GM18507 (cell line): Measurements from ENCODE around the gene PRKN.

ENCODE experiments used
- DNase-seq: peaks from one replicate; pipeline ENCODE4 v3.0.0; 2011; ENCODE audit warnings: low read depth; ENCODE audit not compliant: insufficient read length; ENCODE audit errors: extremely low spot score
- FAIRE-seq: peaks from 2 replicates; lab custom pipeline; 2011; peaks lifted over from hg19 to GRCh38; lab: Jason Lieb, UNC

PRKN gene

DNA sequence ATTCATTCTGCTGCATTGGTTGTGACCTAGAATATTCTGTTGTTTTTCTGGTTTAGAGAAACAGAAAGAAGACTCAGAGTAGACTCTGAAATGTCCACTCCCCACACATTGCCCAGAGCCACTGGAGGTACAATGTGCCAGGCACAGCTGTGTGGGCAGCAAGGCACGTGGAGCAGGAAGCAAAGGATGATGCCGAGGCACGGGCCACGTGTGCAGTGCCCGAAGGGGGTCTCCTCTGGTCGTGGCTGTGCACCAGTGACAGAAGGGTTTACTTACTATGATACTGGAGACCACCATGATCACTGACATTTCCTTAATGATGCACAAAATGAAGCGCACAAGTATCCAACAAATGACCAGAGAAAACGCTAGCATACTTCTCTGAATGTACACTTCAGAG, 488.9 kb downstream of the PRKN start:
- DNase-seq (no peak), FAIRE-seq (no peak)

DNA sequence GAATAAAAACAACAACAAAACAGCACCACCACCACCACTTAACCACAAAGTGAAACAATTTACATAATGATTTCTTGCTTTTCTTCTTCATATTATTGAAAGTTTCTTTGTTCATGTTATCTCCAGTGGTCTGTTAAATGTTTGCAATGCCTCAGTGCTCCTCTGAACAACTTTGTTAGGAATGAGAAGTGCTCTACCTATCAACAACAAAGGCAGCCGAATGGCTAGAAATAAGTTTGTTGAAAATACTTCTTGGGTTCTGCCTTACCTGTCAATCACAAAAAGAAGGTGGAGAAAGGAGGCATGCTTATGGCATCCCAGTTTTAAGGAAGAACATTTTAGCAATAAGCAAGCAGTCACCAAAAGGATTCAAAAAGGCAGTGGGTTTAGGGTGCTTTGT, 490.2 kb downstream of the PRKN start:
- DNase-seq (no peak), FAIRE-seq (no peak)

DNA sequence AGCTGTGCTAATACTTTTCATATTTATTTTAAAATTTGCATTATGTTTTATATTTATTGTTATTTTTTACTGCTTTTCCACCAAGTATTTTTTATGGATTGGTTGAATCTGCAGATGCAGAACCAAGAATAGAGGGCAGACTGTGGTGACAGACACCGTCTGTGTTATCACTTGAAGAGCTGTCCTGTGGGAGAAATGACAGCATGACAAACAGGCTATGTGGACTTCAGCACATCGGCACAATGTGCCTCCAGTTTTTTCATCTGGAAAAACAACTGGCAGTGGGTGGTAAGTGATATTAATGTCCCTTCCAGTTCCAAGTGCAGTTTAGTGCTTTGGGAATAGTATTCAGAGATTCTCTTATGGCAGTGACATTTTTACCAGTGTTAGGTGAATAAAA, 492.9 kb downstream of the PRKN start:
- FAIRE-seq (no peak), DNase-seq (no peak)

DNA sequence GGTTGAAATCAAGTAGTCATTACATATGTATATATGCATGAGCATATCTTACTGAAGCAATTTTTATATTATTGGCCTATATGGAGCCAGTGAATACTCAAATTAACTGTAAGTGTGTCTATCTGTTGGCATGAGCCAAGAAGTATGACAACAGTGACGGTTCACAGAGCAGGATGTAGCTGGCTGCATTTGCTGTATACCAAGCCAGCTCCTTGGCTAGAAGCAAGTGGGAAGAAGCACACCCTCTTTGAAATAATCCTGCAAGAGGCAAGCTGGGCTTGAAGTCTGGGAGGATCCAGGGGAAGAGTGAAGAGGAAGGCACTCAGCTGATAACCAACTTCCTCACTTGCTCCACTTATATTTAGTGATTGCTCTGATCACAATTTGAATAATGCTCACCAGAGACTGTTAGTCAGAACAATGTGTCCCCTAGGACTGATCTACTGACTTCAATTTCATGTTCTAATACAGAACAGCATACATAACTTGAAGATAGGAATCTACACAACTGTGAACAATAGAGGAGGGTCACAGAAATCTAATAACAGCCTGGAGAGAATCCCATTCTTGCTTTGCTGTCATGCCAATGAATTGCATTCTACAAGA, 497.3 kb downstream of the PRKN start:
- FAIRE-seq: no peak
- no peak for DNase-seq

DNA sequence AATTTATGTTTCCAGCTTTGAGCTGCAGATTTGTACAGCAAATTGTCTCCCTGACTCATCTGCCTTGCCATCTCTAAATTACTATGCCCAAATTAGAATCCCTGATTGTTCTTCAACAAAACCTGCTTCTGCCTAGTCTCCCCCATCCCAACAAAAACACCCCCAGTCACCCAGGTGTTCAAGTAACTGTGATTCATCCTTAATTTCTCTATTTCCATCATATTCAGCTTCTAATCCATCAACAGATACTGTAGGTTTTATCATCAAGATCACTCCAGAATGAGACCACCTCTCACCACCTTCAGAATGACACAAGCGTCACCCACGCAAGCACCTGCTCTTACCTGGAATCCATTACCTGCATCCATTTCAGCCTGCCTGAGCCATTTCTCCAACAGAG, 498.5 kb downstream of the PRKN start:
- DNase-seq (no peak), FAIRE-seq (no peak)

DNA sequence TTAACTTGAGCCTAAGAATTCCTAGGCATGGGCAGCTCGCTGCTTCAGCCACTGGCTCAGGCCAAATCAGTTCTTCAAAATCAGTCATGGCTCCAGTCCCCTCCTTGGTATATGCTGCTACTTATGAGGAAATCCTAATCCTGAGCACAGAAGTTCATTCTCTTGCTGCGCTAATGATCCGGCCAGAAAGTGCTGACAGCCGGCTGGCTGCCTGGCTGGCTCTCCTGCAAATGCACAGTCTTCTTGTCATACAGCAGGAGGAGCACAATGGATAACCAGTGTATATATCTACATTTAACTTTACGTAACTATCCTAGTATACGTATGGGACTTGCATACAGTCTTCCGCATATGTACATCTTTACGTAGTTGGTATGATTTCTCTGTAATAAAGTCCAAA, 500.8 kb downstream of the PRKN start:
- no peak for FAIRE-seq
- DNase-seq: no peak

DNA sequence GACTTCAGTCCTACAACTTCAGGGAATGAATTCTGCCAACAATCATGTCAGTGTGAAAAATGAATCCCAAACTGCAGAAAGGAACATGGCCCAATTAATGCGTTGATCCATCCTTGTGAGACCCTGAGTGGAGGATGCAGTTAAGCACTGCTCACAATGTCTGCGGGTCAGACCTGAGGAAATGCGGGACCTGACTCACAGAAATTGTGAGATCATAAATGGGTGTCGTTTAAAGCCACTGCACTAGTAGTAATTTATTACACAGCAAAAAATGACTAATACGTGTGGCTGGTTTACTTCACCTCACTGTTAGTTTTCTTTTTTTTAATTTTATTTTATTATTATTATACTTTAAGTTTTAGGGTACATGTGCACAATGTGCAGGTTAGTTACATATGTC, 505.0 kb downstream of the PRKN start:
- FAIRE-seq: no peak
- DNase-seq: no peak

DNA sequence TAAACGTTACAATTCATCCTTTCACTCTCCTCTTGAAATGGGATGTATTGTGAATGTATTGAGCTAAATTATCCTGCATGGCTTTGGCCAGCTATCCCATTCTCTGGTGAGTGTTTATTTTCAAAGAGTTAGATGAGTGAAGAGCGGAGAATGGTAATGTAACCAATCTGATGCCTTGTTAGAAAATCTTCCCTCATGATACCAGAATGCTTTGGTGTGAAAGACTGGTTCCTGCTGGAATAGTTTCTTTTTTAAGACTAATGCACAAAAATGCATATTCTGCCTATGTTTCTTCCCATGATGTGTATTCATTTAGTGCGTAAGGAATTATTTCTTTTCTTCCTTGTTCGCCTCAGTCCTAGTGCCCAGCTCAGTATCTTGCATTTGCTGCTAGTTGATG, 506.7 kb downstream of the PRKN start:
- no peak for FAIRE-seq
- DNase-seq: no peak

DNA sequence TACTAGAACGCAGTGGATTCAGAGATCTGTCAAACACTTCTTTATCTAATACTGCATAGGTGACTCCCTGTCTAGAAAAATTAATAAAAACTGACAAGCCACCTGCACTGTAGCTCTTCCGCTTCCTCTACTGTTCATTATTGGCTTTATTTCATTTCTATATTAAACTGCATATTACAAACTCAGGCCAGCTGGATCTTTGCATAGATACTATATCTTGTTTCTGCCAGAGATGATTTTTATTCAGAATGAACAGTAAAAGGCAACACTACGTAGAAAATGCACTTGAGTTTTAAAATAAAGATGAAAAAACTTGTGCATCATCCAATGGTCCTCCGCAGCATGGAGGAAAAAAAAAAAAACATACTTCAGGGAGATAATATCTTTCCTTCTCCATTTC, 508.3 kb downstream of the PRKN start:
- FAIRE-seq (no peak), DNase-seq (no peak)

DNA sequence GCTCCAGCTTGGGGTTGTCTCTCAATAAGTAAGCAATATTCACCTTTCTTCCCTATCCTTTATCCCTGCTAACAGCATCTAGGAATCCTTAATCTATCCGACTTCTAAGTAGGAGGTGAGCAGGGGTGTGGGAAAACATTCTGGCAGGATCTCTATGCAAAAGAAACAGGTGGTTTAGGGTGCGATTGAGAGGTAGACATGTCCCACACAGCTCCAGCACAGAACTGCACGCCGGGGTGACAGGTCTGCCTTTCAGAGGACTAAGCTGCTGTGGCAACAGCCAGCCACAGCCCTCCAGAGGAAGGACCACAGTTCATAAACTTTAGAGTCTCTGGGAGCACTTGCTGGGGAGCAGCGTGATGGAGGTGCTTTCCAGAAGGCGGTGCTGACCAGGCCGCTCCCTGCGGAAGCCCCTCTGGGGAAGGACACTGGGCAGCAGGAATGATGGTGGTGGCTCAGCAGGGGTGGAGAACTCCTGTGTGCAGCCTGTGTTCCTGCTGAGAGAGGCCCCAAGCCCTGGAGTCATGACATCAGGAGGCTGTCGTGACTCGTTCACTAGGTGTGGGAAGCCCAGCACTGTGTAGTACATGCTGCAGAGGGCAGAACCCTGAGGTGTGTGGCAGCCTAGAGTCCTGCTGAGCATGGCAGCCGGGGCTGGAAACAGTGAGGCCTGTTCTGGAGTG, 509.6 kb downstream of the PRKN start:
- FAIRE-seq: no peak
- DNase-seq: no peak

DNA sequence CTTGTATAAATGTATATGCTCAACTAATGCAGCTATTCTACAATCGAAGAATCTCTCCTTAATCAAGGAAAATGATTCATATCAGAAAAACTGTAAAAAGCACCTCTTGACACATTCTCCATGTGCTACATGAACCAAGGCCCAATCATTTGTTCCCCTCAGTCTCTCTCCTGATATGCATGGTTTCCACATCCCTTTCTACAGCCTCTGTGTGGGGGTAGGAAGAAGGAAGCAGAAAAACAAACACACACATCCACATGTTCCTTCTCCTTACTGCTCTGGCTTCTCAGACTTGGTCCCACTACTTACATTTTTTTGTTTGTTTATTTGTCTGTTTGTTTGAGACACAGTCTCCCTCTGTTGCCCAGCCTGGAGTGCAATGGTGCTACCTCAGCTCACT, 510.5 kb downstream of the PRKN start:
- FAIRE-seq (no peak), DNase-seq (no peak)

DNA sequence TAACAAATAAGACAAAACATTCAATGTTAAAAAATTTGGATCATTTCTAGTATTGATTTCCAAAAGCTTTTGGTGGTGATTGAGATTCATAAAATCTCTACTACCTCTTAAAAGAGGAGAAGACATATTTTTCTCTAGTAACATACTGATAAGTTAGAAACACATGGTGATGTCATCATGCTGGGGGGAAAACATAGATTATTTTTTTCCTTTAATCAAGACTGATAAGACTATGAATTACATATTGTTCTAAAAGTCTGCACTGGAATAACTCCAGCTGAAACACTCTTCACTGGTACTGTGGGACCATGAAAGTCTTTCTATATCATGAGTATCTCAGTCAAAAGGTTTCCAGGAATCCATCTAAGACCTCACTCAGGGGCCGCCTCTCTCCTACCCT, 515.8 kb downstream of the PRKN start:
- FAIRE-seq (no peak), DNase-seq (no peak)

DNA sequence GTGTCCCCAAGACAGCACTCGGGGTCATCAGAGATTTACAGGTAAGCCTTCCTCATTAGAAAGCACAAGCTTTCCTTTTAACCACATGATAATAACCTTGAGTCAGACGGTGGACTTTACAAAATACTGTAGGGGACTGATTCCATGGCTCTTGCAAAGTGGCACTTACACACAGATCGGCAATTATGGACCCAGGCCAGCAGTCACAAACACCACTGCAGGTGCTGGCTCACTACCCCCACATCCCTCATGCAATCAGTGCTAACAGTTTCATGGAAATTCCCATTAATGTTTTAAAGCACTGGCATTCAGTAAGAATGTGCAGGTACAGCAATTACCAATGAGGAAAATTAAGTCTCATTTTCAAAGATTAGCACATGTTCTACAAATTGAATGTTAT, 516.5 kb downstream of the PRKN start:
- FAIRE-seq: no peak

DNA sequence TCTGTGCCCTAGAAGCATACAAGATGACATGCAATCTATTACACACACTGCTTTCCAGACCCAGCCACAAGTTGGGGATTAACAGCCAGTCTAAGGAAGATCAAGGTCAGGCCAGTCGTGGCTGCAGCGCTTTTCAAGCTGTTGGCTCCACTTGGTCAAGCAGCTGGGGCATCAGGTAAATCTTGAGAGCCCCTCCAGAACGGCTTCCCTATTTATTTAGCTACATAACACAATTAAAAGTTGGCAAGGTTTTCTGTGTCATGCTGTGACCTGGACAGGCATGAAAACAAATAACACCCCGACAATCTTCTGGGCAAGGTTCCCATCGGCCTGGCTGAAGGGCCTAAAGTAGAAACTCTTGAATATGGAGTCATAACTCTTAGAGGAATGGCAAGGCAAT, 524.3 kb downstream of the PRKN start:
- no peak for FAIRE-seq
- no peak for DNase-seq

More for the DNA sequence above, 516.5 kb downstream of the PRKN start:
- DNase-seq: no peak

DNA sequence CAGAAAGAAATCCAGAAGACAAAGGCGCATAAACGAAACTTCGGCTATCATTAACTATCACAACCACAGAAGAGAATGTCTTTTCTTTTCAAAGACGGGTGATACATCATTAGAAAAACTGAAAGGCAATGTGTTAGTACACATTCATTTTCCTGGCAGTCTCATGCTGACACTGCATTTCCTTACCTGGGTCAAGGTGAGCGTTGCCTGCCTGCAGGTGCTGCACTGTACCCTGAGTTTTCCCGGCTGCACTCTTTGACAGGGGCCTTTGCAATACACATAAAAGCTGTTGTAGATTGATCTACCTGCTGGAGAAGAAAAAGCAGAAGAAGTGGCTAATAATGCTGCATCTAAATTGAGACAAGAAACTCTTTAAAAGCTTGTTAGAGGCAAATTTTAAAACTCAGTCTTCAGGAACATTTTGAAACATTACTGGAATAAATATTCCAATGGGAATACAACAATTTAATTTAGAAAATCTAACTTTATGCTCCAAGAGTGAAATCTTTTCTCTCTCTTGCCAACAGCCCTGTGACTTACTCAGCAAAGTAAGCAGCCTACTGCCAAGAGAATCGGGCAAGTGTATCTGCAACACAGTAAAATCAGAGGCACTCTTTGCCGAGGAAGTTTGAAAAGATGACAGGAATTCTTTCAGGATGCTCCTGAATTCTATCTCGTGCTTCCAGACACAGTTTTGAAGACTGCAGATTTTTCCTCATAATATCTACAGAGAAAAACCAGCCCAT, 526.4 kb downstream of the PRKN start:
- no peak for DNase-seq
- no peak for FAIRE-seq

DNA sequence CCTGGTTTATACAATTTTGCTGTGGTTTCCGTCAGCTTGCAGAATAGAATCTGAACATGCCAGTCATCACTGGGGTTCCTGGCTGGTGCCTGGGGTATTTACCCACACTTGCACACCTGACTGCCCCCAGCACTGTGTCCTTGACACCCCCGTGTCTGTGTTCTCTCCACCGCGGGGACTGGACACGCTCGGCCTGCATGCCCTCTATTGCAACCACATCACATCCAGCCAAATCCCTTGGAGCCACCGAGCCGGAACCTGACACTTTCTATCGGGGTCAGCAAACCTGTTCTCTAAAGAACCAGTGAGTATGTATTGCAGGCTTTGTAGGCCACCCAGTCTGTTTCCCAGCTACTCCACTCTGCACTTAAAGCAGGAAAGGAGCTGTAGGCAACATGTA, 527.5 kb downstream of the PRKN start:
- no peak for DNase-seq

DNA sequence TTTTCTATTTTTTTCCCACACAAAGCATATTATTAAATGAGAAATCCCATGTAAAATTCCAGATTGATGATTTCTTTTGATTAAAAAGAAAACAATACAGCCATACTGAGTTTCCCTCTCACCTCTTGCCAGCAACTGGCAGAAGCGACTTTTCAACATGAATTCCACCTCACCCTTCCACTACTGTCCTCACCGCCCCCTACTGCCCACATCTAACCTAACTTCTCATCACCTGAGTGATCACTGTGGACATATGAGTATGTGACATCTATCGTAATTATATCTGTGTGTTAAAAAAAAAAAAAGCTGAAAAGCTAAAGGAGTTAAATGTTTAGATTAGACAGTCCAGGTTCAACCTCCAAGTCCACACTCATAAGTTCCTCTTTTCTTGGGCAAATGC, 528.6 kb downstream of the PRKN start:
- FAIRE-seq: no peak

More for the DNA sequence above, 527.5 kb downstream of the PRKN start:
- no peak for FAIRE-seq

DNA sequence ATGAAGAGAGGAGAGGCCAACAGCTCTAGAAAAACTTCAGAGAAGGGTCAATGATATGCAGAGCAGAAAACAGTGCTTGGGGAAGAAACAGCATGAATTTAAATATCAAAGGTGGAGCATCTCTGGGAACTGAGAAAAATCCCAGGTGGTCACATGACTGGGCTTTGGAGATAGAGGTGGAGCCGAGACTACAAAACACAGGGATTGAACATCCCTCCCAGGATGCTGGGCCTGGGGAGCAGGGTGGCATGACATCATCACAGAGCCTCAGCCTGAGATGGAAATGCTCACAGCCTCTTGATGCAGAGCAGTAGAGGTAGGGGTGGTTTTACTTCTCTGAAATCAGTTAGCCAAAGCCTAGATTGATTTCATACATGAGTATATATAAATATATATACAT, 529.5 kb downstream of the PRKN start:
- no peak for FAIRE-seq

More for the DNA sequence above, 528.6 kb downstream of the PRKN start:
- DNase-seq: no peak

DNA sequence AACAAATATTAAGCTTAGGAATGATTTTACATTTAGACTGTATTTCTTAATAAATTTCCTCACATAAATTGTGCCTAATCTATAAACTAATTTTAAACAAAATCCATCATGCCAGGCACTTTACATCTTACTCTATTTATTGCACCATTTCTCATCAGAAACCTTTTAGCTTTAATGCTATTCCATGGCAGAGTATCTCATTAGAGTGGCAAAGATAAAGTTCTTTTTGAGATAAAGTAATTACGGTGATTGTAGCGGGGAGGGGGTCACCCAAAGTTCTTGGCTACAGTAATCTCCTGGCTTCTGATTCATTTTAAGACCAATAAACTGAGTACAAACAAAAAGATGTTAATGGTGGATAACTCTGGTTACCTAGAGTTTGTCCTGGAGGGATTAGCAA, 532.1 kb downstream of the PRKN start:
- DNase-seq: no peak
- no peak for FAIRE-seq

More for the DNA sequence above, 529.5 kb downstream of the PRKN start:
- no peak for DNase-seq

DNA sequence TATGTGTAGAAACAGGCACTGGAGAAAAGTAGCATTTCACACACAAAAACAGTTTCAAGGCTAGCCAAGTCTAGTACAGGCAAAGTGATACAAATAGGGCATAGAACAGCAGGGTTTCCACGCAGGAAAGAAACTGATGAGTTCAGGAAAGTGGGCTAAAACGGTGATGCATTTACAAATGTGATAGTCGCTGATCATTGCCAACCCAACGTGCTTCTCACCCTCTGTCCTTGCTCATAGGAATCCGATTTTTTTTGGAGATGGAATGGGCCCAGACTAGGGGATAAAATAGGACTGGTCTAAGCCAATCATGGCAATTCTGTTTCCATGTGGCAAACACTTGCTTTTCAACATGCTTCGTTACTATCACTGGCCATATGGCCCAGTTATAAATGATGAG, 536.6 kb downstream of the PRKN start:
- FAIRE-seq: no peak
- DNase-seq: no peak
